ENCODE data around the gene ANKS1B. TPM values are rescaled to one million over a fixed set of nuclear protein-coding genes. Genes with fewer than 3 reads are reported as not detected.

Gene ANKS1B
- total RNA-seq, 2 donors from 2014 or later: 1.8 to 2.0 TPM

- H3K4me1 Mint-ChIP-seq: peaks cover 44% of the 10 kb centered on the region
- H3K4me3 Mint-ChIP-seq: peak overlapping the region; percentile 70
- peak overlapping the region; percentile 96 for H3K27ac Mint-ChIP-seq
- peaks cover 2% of the 10 kb centered on the region for H3K27me3 Mint-ChIP-seq
- H3K9me3 Mint-ChIP-seq: no peaks in the 10 kb centered on the region
- ATAC-seq (replicated peaks): peak; percentile 65
- peaks cover 8% of the 10 kb centered on the region for H3K36me3 Mint-ChIP-seq (ENCODE audit: low read depth)
Observed at GRCh38 chr12:98741556-98742265, 1243.0 kb downstream of the ANKS1B start.

DNA sequence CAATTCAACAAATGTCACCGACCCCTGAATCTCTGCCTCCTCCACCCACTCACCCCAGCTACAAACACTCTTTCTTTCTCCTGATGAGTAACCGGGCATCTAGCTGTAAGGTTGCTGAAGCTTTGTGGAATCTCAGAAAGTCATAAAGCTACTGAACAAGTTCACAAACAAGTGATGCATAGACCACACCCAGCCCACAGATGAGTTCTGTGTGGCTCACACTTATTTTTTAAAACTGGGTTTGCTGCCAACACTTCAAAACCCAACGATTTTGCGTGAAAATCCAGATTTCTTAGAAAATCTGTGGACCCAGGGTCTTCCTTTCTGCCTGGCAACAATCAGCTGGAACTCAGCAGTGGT lies 1243.6 kb downstream of the ANKS1B start:
- no peaks in the 10 kb centered on the region for H3K27me3 Mint-ChIP-seq
- H3K36me3 Mint-ChIP-seq (ENCODE audit: low read depth): peaks cover 11% of the 10 kb centered on the region
- ATAC-seq (replicated peaks): peak; percentile 75

GRCh38 chr12:98740751-98741150 lies 1244.0 kb downstream of the ANKS1B start:
- peaks cover 15% of the 10 kb centered on the region for H3K36me3 Mint-ChIP-seq (ENCODE audit: low read depth)
- H3K27me3 Mint-ChIP-seq: no peaks in the 10 kb centered on the region
- ATAC-seq (replicated peaks): no peak
- peak overlapping the region; percentile 70 for H3K4me3 Mint-ChIP-seq
- no peaks in the 10 kb centered on the region for H3K9me3 Mint-ChIP-seq
- peak overlapping the region; percentile 96 for H3K27ac Mint-ChIP-seq
- H3K4me1 Mint-ChIP-seq: peaks cover 42% of the 10 kb centered on the region

More for the DNA sequence above, 1243.6 kb downstream of the ANKS1B start:
- Mint-ChIP-seq H3K9me3 (no peaks in the 10 kb centered on the region), H3K4me3 (peak overlapping the region; percentile 70), H3K4me1 (peaks cover 40% of the 10 kb centered on the region), H3K27ac (peak overlapping the region; percentile 96)

- Mint-ChIP-seq H3K36me3 (ENCODE audit: low read depth) (peaks cover 36% of the 10 kb centered on the region), H3K9me3 (no peaks in the 10 kb centered on the region), H3K27me3 (no peaks in the 10 kb centered on the region), H3K27ac (peak overlapping the region; percentile 79), H3K4me1 (peaks cover 43% of the 10 kb centered on the region), H3K4me3 (peak overlapping the region; percentile 42)
- ATAC-seq (replicated peaks): peak; percentile 42
Observed at GRCh38 chr12:98738539-98738938, 1246.2 kb downstream of the ANKS1B start.

- Mint-ChIP-seq H3K4me3 (peak overlapping the region; percentile 42), H3K36me3 (ENCODE audit: low read depth) (peaks cover 41% of the 10 kb centered on the region)
Observed at GRCh38 chr12:98738002-98738401, 1246.7 kb downstream of the ANKS1B start.

GRCh38 chr12:98737322-98737712 lies 1247.4 kb downstream of the ANKS1B start:
- no peaks in the 10 kb centered on the region for H3K9me3 Mint-ChIP-seq
- H3K4me1 Mint-ChIP-seq: peaks cover 38% of the 10 kb centered on the region
- no peak overlapping the region for H3K4me3 Mint-ChIP-seq
- peak overlapping the region; percentile 79 for H3K27ac Mint-ChIP-seq
- no peaks in the 10 kb centered on the region for H3K27me3 Mint-ChIP-seq
- H3K36me3 Mint-ChIP-seq (ENCODE audit: low read depth): peaks cover 48% of the 10 kb centered on the region
- ATAC-seq (replicated peaks): no peak

More at GRCh38 chr12:98738002-98738401, 1246.7 kb downstream of the ANKS1B start:
- no peaks in the 10 kb centered on the region for H3K27me3 Mint-ChIP-seq
- H3K27ac Mint-ChIP-seq: peak overlapping the region; percentile 79
- peaks cover 38% of the 10 kb centered on the region for H3K4me1 Mint-ChIP-seq
- ATAC-seq (replicated peaks): peak; percentile 4
- H3K9me3 Mint-ChIP-seq: no peaks in the 10 kb centered on the region

- Mint-ChIP-seq H3K4me1 (peaks cover 36% of the 10 kb centered on the region), H3K36me3 (ENCODE audit: low read depth) (peaks cover 52% of the 10 kb centered on the region), H3K9me3 (no peaks in the 10 kb centered on the region), H3K4me3 (no peak overlapping the region), H3K27me3 (no peaks in the 10 kb centered on the region), H3K27ac (peak overlapping the region; percentile 79)
- ATAC-seq (replicated peaks): no peak
Observed at GRCh38 chr12:98736352-98737321, 1248.1 kb downstream of the ANKS1B start.

DNA sequence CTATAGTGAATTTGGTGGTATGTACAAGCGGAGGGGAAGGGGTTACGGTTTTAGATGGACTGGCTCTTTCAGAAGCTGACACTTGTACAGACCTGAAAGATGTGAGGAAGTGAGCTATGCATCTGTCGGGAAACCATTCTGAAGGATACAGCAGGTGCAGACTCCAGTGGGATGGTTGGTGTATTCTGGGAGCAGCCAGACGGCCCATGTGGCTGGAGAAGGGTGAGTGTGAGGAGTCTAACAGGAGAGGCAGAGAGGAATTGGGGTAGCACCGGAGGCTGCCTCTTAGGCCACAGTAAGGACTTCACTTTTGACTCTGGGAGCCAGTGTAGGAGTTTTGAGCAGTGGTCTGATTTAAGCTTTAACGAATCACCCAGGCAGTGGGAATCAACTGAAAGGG lies 1248.9 kb downstream of the ANKS1B start:
- H3K4me1 Mint-ChIP-seq: peaks cover 27% of the 10 kb centered on the region
- H3K27me3 Mint-ChIP-seq: no peaks in the 10 kb centered on the region
- H3K4me3 Mint-ChIP-seq: no peak overlapping the region
- H3K9me3 Mint-ChIP-seq: no peaks in the 10 kb centered on the region
- no peak for ATAC-seq (replicated peaks)
- peaks cover 47% of the 10 kb centered on the region for H3K36me3 Mint-ChIP-seq (ENCODE audit: low read depth)
- H3K27ac Mint-ChIP-seq: peak overlapping the region; percentile 67

DNA sequence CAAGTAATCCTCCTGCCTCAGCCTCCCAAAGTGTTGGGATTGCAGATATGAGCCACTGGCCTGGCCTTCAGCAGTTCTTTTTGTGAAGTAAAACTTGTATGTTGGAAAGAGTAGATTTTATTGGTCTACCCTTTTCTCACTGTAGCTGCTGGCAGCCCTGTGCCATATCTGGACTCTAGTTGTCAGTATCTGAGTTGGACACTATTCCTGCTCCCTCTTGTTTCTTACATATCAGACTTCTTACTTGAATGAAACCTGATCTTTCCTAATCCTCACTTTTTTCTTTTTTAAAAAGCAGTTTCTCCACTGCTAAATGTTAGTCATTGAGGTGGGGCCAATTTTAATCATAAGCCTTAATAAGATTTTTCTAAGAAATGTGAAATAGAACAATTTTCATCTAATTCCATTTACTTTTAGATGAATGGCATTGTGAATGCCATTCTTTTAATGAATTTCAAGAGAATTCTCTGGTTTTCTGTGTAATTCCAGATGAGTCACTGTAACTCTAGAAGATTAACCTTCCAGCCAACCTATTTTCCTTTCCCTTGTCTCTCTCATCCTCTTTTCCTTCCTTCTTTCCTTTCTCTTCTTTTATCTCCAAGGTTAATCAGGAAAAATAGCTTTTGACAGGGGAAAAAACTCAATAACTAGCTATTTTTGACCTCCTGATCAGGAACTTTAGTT lies 1250.9 kb downstream of the ANKS1B start:
- no peaks in the 10 kb centered on the region for H3K9me3 Mint-ChIP-seq
- no peaks in the 10 kb centered on the region for H3K27me3 Mint-ChIP-seq
- no peak overlapping the region for H3K4me3 Mint-ChIP-seq
- peaks cover 20% of the 10 kb centered on the region for H3K4me1 Mint-ChIP-seq
- ATAC-seq (replicated peaks): no peak
- H3K36me3 Mint-ChIP-seq (ENCODE audit: low read depth): peaks cover 65% of the 10 kb centered on the region
- no peak overlapping the region for H3K27ac Mint-ChIP-seq

GRCh38 chr12:98730412-98730811 lies 1254.3 kb downstream of the ANKS1B start:
- Mint-ChIP-seq H3K36me3 (ENCODE audit: low read depth) (peaks cover 85% of the 10 kb centered on the region), H3K4me1 (peaks cover 10% of the 10 kb centered on the region), H3K4me3 (no peak overlapping the region), H3K27ac (no peak overlapping the region), H3K27me3 (no peaks in the 10 kb centered on the region), H3K9me3 (no peaks in the 10 kb centered on the region)
- no peak for ATAC-seq (replicated peaks)

DNA sequence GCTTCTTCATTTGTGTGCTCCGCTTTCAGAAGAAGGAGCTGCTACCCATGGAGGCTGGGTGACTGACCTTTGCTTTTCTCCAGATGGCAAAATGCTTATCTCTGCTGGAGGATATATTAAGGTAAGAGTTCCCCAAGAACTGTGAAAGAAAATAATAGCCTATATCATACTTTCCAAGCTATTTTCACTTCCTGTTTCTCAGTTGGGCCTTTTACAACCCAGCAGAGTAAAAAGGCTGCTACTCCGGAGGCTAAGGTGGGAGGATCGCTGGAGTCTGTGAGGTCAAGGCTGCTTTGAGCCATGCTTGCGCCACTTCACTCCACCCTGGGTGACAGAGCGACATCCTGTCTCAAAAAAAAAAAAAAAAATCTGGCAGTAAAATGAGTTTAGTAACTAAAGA lies 1257.5 kb downstream of the ANKS1B start:
- no peak for ATAC-seq (replicated peaks)
- Mint-ChIP-seq H3K4me3 (no peak overlapping the region), H3K27me3 (no peaks in the 10 kb centered on the region), H3K36me3 (ENCODE audit: low read depth) (peaks cover 85% of the 10 kb centered on the region), H3K27ac (no peak overlapping the region), H3K9me3 (no peaks in the 10 kb centered on the region), H3K4me1 (peaks cover 22% of the 10 kb centered on the region)

DNA sequence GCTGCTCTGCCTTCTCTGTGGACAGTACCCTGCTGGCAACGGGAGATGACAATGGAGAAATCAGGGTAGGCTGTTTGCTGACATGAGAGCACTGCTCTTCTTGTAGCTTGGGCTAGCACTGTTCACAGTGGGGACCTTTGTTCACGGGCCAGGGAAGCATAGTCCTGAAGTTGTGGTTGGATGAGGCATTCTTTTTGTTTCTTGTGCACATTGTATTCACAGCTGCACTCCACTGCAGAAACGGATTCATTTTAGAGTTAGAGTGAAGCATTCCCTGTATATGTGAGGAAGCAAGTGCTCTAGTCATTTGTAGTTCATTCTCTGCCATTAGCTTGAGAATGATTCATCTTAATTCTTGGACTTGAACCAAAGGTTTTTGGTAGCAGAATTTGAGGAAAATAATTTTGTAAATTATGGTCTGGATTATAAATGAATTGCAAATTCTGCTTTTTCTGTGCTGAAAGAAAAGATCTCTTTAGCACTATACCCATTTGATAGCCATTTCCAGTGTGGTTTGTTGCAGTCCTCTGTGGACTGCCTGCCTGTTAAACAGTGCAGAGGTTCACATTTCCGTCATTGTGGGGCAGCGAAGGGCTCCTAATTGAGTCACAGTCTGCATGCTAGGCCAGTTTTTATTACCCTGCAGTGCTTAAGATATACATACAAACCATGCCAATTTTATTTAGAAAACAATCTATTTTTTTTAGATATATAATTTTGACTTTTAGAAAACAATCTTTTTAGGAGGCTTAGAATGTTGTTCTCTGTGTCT lies 1259.1 kb downstream of the ANKS1B start:
- Mint-ChIP-seq H3K9me3 (no peaks in the 10 kb centered on the region), H3K36me3 (ENCODE audit: low read depth) (peaks cover 91% of the 10 kb centered on the region), H3K4me3 (peak overlapping the region; percentile 57), H3K27me3 (no peaks in the 10 kb centered on the region), H3K27ac (peak overlapping the region; percentile 52), H3K4me1 (peaks cover 22% of the 10 kb centered on the region)
- ATAC-seq (replicated peaks): peak; percentile 37

GRCh38 chr12:98724384-98725155 lies 1260.2 kb downstream of the ANKS1B start:
- peak overlapping the region; percentile 57 for H3K4me3 Mint-ChIP-seq
- H3K27ac Mint-ChIP-seq: peak overlapping the region; percentile 52
- no peaks in the 10 kb centered on the region for H3K27me3 Mint-ChIP-seq
- no peaks in the 10 kb centered on the region for H3K9me3 Mint-ChIP-seq
- H3K36me3 Mint-ChIP-seq (ENCODE audit: low read depth): peaks cover 87% of the 10 kb centered on the region
- ATAC-seq (replicated peaks): peak; percentile 84
- H3K4me1 Mint-ChIP-seq: peaks cover 22% of the 10 kb centered on the region
